ENCODE data around the gene GCN1.
A peak's percentile ranks its signal among the peaks of the same experiment; 100 is the strongest.

Gene GCN1

GRCh38 chr12:120125029-120125428, 69.5 kb downstream of the GCN1 start:
- no peak overlapping the region for H3K4me3 ChIP-seq (replicated peaks; ENCODE audit: low read depth, low read length)
- TF ChIP-seq CTCF (IDR thresholded peaks at IDR 0.05; ENCODE audit: low read depth, low read length, missing control alignments) = no peak
- DNase-seq (ENCODE audit: extremely low read depth, low read depth) = no peak

- no peak overlapping the region for H3K4me3 ChIP-seq (replicated peaks; ENCODE audit: low read depth, low read length)
- DNase-seq (ENCODE audit: extremely low read depth, low read depth) = no peak
- no peak for TF ChIP-seq CTCF (IDR thresholded peaks at IDR 0.05; ENCODE audit: low read depth, low read length, missing control alignments)
These were observed 72.7 kb downstream of the GCN1 start for GRCh38 chr12:120121766-120122293.

GRCh38 chr12:120121343-120121742, 73.2 kb downstream of the GCN1 start:
- TF ChIP-seq CTCF (IDR thresholded peaks at IDR 0.05; ENCODE audit: low read depth, low read length, missing control alignments) = no peak
- no peak for DNase-seq (ENCODE audit: extremely low read depth, low read depth)
- no peak overlapping the region for H3K4me3 ChIP-seq (replicated peaks; ENCODE audit: low read depth, low read length)

GRCh38 chr12:120119271-120119973, 75.1 kb downstream of the GCN1 start:
- no peak overlapping the region; the same call in 1 of the 2 replicates for H3K4me3 ChIP-seq (replicated peaks; ENCODE audit: low read depth, low read length)
- DNase-seq (ENCODE audit: extremely low read depth, low read depth) = no peak
- TF ChIP-seq CTCF (IDR thresholded peaks at IDR 0.05; ENCODE audit: low read depth, low read length, missing control alignments) = no peak

GRCh38 chr12:120118321-120119061, 76.0 kb downstream of the GCN1 start:
- H3K4me3 ChIP-seq (replicated peaks; ENCODE audit: low read depth, low read length) = peak overlapping the region; percentile 89

GRCh38 chr12:120117961-120118320, 76.6 kb downstream of the GCN1 start:
- DNase-seq (ENCODE audit: extremely low read depth, low read depth) = no peak
- no peak for TF ChIP-seq CTCF (IDR thresholded peaks at IDR 0.05; ENCODE audit: low read depth, low read length, missing control alignments)
- H3K4me3 ChIP-seq (replicated peaks; ENCODE audit: low read depth, low read length) = peak overlapping the region; percentile 89

More at GRCh38 chr12:120118321-120119061, 76.0 kb downstream of the GCN1 start:
- DNase-seq (ENCODE audit: extremely low read depth, low read depth) = no peak
- no peak for TF ChIP-seq CTCF (IDR thresholded peaks at IDR 0.05; ENCODE audit: low read depth, low read length, missing control alignments)

All from HFF-Myc (cell line).